ENCODE data around the gene TNRC6A.

TNRC6A gene

GRCh38 chr16:24861461-24861860 lies 132.0 kb downstream of the TNRC6A start:
- Histone ChIP-seq H3K9me3 (ENCODE audit: insufficient read depth, low read length) (no peaks in the 10 kb centered on the region), H3K4me3 (ENCODE audit: insufficient read depth, low read length, poor library complexity, severe bottlenecking) (no peak overlapping the region), H3K79me2 (ENCODE audit: insufficient read depth, low read length) (no peaks in the 10 kb centered on the region), H3F3A (ENCODE audit: insufficient read depth) (no peaks in the 10 kb centered on the region), H3K36me3 (ENCODE audit: low read length) (no peaks in the 10 kb centered on the region), H3K9me2 (replicated peaks; ENCODE audit: insufficient read depth, low read length) (no peaks in the 10 kb centered on the region), H3K27ac (ENCODE audit: low read depth, low read length) (no peak overlapping the region), H3K9ac (ENCODE audit: low read length) (no peak overlapping the region), H4K20me1 (ENCODE audit: low read depth, low read length) (no peaks in the 10 kb centered on the region), H2AFZ (ENCODE audit: low read depth, low read length, severe bottlenecking) (no peak overlapping the region), H3K4me2 (ENCODE audit: low read depth, low read length, poor library complexity, severe bottlenecking) (no peak overlapping the region), H3K27me3 (ENCODE audit: low read length) (no peaks in the 10 kb centered on the region)
- TF ChIP-seq CTCF (IDR thresholded peaks at IDR 0.05; ENCODE audit: insufficient read depth, low read length, poor library complexity, severe bottlenecking): no peak

GRCh38 chr16:24863582-24864437 lies 134.4 kb downstream of the TNRC6A start:
- Histone ChIP-seq H3K9me2 (replicated peaks; ENCODE audit: insufficient read depth, low read length) (no peaks in the 10 kb centered on the region), H3F3A (ENCODE audit: insufficient read depth) (no peaks in the 10 kb centered on the region), H3K9me3 (ENCODE audit: insufficient read depth, low read length) (no peaks in the 10 kb centered on the region), H3K9ac (ENCODE audit: low read length) (no peak overlapping the region), H2AFZ (ENCODE audit: low read depth, low read length, severe bottlenecking) (no peak overlapping the region), H3K4me2 (ENCODE audit: low read depth, low read length, poor library complexity, severe bottlenecking) (no peak overlapping the region), H4K20me1 (ENCODE audit: low read depth, low read length) (no peaks in the 10 kb centered on the region), H3K27ac (ENCODE audit: low read depth, low read length) (no peak overlapping the region), H3K4me3 (ENCODE audit: insufficient read depth, low read length, poor library complexity, severe bottlenecking) (no peak overlapping the region), H3K27me3 (ENCODE audit: low read length) (no peaks in the 10 kb centered on the region), H3K79me2 (ENCODE audit: insufficient read depth, low read length) (no peaks in the 10 kb centered on the region), H3K36me3 (ENCODE audit: low read length) (no peaks in the 10 kb centered on the region)
- TF ChIP-seq CTCF (IDR thresholded peaks at IDR 0.05; ENCODE audit: insufficient read depth, low read length, poor library complexity, severe bottlenecking): no peak
- no peak for TF ChIP-seq EZH2phosphoT487 (conservative IDR thresholded peaks at IDR 0.05; ENCODE audit: low read length)

- H3K9me3 ChIP-seq (ENCODE audit: insufficient read depth, low read length): no peaks in the 10 kb centered on the region
- H3K4me3 ChIP-seq (ENCODE audit: insufficient read depth, low read length, poor library complexity, severe bottlenecking): no peak overlapping the region
- H3K4me2 ChIP-seq (ENCODE audit: low read depth, low read length, poor library complexity, severe bottlenecking): no peak overlapping the region
- H3K9ac ChIP-seq (ENCODE audit: low read length): no peak overlapping the region
- H3K36me3 ChIP-seq (ENCODE audit: low read length): no peaks in the 10 kb centered on the region
- TF ChIP-seq EZH2phosphoT487 (conservative IDR thresholded peaks at IDR 0.05; ENCODE audit: low read length): no peak
- TF ChIP-seq CTCF (IDR thresholded peaks at IDR 0.05; ENCODE audit: insufficient read depth, low read length, poor library complexity, severe bottlenecking): no peak
- no peaks in the 10 kb centered on the region for H3F3A ChIP-seq (ENCODE audit: insufficient read depth)
- no peak overlapping the region for H3K27ac ChIP-seq (ENCODE audit: low read depth, low read length)
- H4K20me1 ChIP-seq (ENCODE audit: low read depth, low read length): no peaks in the 10 kb centered on the region
- no peaks in the 10 kb centered on the region for H3K79me2 ChIP-seq (ENCODE audit: insufficient read depth, low read length)
- H3K27me3 ChIP-seq (ENCODE audit: low read length): no peaks in the 10 kb centered on the region
- no peaks in the 10 kb centered on the region for H3K9me2 ChIP-seq (replicated peaks; ENCODE audit: insufficient read depth, low read length)
- no peak overlapping the region for H2AFZ ChIP-seq (ENCODE audit: low read depth, low read length, severe bottlenecking)
These were observed 139.6 kb downstream of the TNRC6A start for GRCh38 chr16:24869033-24869432.

Measured in SU-DHL-6 (cell line).